OCI-LY7 (cell line): ENCODE measurements around the gene PWWP2B.

Source experiments
- EZH2phosphoT487 ChIP-seq: fragments of 200-600 bp; sonication (generic); IDR thresholded peaks from 2 replicates; pipeline ENCODE4 v1.6.1; 2018; ENCODE audit warnings: low read depth, borderline replicate concordance, mild to moderate bottlenecking, mixed run types, antibody characterized with exemption, low read length, moderate library complexity, mixed read lengths
- TF ChIP-seq, protein P1 (sequence below): fragments of 200-600 bp; sonication (generic); conservative IDR thresholded peaks from 2 replicates; pipeline ENCODE4 v1.5.1; 2014; ENCODE audit warnings: mild to moderate bottlenecking, antibody characterized with exemption, low read length, moderate library complexity, mixed read lengths

DNA sequence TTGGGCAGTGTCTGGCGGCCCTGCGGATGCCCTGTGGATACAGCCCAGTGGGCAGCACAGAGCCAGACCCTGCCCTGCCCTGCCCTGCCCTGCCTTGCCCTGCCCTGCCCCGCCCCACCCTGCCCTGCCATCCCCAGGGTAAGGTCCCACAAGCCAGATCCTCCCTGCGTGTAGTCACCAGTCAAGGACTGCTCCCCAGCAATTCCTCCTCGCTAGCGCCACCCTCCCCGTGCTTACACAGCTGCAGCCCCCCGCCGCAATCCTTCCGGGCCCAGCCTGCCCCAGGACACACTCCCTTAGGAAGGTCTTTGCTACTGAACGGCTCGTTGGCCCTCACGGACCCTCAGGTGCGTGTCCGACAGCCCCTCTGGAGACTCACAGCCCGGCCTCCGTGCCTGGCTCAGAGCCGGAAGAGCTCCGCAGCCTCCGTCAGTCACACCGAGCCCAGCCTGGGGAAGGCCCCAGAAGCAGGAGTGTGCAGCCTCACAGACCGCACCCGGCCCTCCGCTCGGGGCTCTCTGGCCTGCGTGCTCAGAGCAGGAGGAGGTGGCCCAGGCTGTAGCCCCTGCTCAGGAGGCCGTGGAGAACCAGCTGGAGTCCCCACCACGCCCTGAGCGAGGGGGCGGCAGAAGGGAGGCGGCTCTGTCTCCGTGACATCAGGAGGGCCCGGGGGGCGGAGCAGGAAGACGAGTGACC is 68.3 kb downstream of the PWWP2B start:
- TF ChIP-seq, protein P1, sequence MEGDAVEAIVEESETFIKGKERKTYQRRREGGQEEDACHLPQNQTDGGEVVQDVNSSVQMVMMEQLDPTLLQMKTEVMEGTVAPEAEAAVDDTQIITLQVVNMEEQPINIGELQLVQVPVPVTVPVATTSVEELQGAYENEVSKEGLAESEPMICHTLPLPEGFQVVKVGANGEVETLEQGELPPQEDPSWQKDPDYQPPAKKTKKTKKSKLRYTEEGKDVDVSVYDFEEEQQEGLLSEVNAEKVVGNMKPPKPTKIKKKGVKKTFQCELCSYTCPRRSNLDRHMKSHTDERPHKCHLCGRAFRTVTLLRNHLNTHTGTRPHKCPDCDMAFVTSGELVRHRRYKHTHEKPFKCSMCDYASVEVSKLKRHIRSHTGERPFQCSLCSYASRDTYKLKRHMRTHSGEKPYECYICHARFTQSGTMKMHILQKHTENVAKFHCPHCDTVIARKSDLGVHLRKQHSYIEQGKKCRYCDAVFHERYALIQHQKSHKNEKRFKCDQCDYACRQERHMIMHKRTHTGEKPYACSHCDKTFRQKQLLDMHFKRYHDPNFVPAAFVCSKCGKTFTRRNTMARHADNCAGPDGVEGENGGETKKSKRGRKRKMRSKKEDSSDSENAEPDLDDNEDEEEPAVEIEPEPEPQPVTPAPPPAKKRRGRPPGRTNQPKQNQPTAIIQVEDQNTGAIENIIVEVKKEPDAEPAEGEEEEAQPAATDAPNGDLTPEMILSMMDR: no peak
- no peak for TF ChIP-seq EZH2phosphoT487
